Mesodermal cell (in vitro differentiated cells): Measurements from ENCODE around the gene CYS1.

Experiments
- H3K27ac ChIP-seq: 2 replicates; pipeline ENCODE4 v1.7.0; 2013; ENCODE audit warnings: mild to moderate bottlenecking, low read depth, low read length, moderate library complexity; ENCODE audit not compliant: severe bottlenecking
- H3K36me3 ChIP-seq: 2 replicates; pipeline ENCODE4 v1.7.1; 2013; ENCODE audit warnings: mild to moderate bottlenecking, low read length, moderate library complexity; ENCODE audit not compliant: control insufficient read depth, insufficient read depth
- H3K4me1 ChIP-seq: one replicate; pipeline ENCODE4 v1.7.1; 2013; ENCODE audit warnings: mild to moderate bottlenecking, low read length; ENCODE audit not compliant: insufficient read depth, control insufficient read depth, poor library complexity, severe bottlenecking
- H3K4me3 ChIP-seq: 2 replicates; pipeline ENCODE4 v1.7.0; 2013; ENCODE audit warnings: low read length, control low read depth, mild to moderate bottlenecking; ENCODE audit not compliant: insufficient read depth, poor library complexity, severe bottlenecking; ENCODE audit errors: extremely low read depth
- H3K9me3 ChIP-seq: 2 replicates; pipeline ENCODE4 v1.7.1; 2013; ENCODE audit warnings: mild to moderate bottlenecking, low read length, moderate library complexity; ENCODE audit not compliant: control insufficient read depth
- WGBS, 2 experiments: methylation state at CpG; one replicate each; pipeline ENCODE4 v1.1.5; 2013; ENCODE audit warnings: missing lambda C conversion rate in 2 of 2; ENCODE audit not compliant: insufficient coverage in 2 of 2; 5-methylcytosine and 5-hydroxymethylcytosine counted together

Gene CYS1

GRCh38 chr2:10080536-10081304 lies 509 bp upstream of the CYS1 start:
- Histone ChIP-seq H3K4me3 (peak overlapping the region; percentile 22), H3K27ac (no peak overlapping the region)
- WGBS, 2 experiments, result 6 to 7% methylated on average over 20 to 28 of the region's 45 CpGs

GRCh38 chr2:10079266-10079869 lies 843 bp downstream of the CYS1 start:
- peak overlapping the region; percentile 39 for H3K4me3 ChIP-seq

More at GRCh38 chr2:10080536-10081304, 509 bp upstream of the CYS1 start:
- H3K9me3 ChIP-seq, result no peaks in the 10 kb centered on the region
- H3K4me1 ChIP-seq, result peaks cover 4% of the 10 kb centered on the region
- H3K36me3 ChIP-seq, result no peaks in the 10 kb centered on the region

DNA sequence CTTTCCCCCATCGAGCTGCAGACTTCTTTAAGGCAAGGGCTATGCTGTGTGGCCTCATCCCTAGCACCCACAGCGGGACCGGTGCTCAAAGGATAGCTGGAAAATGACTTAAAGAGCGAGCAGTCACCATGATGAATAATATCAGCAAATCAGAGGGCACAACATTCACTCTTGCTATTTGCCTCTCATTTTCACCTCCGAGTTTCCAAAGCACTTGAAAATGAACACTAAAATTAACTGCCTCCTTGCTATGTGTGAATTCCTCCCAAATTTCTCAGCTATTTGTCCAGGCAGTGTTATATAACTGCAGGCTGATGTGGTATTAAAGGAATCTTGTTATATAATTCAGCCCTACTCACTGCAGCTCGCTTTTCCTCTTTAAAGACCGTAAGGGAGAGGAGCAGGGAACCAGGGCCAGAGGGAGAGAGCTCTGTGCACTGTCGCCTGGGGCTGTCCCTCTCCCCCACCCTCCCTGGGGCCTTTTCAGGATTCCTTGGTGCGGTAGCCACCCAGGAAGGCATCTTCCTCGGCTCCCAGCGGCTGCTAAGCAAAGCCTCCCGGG lies 1.4 kb downstream of the CYS1 start:
- Histone ChIP-seq H3K9me3 (no peaks in the 10 kb centered on the region), H3K4me1 (peaks cover 4% of the 10 kb centered on the region), H3K36me3 (no peaks in the 10 kb centered on the region), H3K4me3 (peak overlapping the region; percentile 39), H3K27ac (no peak overlapping the region)
- WGBS, 2 experiments, result 37 to 46% methylated on average over 7 to 9 of the region's 12 CpGs

More at GRCh38 chr2:10079266-10079869, 843 bp downstream of the CYS1 start:
- Histone ChIP-seq H3K4me1 (peaks cover 4% of the 10 kb centered on the region), H3K36me3 (no peaks in the 10 kb centered on the region), H3K27ac (no peak overlapping the region), H3K9me3 (no peaks in the 10 kb centered on the region)
- 4 to 8% methylated on average over 37 to 44 of the region's 53 CpGs for WGBS, 2 experiments

DNA sequence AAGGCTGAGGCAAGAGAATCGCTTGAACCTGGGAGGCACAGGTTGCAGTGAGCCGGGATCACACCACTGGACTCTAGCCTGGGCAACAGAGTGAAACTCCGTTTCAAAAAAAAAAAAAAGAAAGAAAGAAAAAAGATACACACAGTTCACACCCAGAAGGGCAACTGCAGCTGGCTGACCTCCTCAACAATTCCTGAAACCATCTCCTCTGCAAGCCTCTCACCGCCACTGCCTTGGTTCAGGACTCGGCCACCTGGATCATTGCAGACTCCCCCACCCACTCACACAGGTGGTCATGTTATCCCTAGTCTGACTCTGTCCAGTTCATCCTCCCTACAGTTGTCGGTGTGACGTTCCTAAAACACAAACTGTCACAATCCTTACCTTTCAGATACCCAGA lies 2.2 kb downstream of the CYS1 start:
- Histone ChIP-seq H3K9me3 (no peaks in the 10 kb centered on the region), H3K27ac (no peak overlapping the region), H3K4me1 (peaks cover 4% of the 10 kb centered on the region), H3K4me3 (no peak overlapping the region), H3K36me3 (no peaks in the 10 kb centered on the region)
- 96 to 98% methylated on average over 4 to 6 of the region's 7 CpGs for WGBS, 2 experiments

DNA sequence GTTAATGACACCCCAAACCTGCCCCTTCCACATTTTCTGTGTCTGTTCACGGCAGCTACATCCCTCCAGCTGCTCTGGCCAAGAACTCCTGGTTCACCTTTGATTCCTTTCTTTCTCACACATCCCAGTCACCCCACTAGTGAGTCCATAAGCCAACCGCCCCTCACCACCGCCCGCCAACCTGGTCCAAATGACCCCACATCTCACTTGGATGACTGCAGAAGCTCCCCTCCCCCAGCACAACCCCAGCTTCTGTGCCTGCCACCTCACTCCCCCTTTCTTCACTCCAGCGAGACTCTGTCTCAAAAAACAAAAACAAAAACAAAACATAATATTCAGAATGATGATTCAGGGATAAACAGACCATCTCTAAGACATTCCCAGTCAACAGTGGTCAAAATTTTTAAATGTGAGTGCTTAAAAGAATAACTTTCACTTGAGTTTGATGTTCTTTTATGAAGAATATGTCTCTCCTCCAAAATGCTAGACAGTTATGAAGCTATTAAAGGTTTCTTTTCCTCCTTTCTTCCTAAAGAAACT lies 3.2 kb downstream of the CYS1 start:
- Histone ChIP-seq H3K9me3 (no peaks in the 10 kb centered on the region), H3K4me3 (no peak overlapping the region), H3K4me1 (peaks cover 4% of the 10 kb centered on the region), H3K36me3 (no peaks in the 10 kb centered on the region), H3K27ac (no peak overlapping the region)
- 92 to 98% methylated on average over 3 to 4 of the region's 5 CpGs for WGBS, 2 experiments

GRCh38 chr2:10076511-10076910 lies 3.7 kb downstream of the CYS1 start:
- H3K27ac ChIP-seq, result no peak overlapping the region
- H3K4me3 ChIP-seq, result no peak overlapping the region
- no peaks in the 10 kb centered on the region for H3K9me3 ChIP-seq
- 86 to 92% methylated on average over 11 to 13 of the region's 13 CpGs for WGBS, 2 experiments
- H3K4me1 ChIP-seq, result peaks cover 4% of the 10 kb centered on the region
- H3K36me3 ChIP-seq, result no peaks in the 10 kb centered on the region

GRCh38 chr2:10075571-10076209 lies 4.5 kb downstream of the CYS1 start:
- no peak overlapping the region for H3K27ac ChIP-seq
- H3K4me3 ChIP-seq, result no peak overlapping the region
- no peaks in the 10 kb centered on the region for H3K9me3 ChIP-seq
- WGBS, 2 experiments, result 84 to 94% methylated on average over 4 to 7 of the region's 9 CpGs
- H3K36me3 ChIP-seq, result no peaks in the 10 kb centered on the region
- H3K4me1 ChIP-seq, result no peaks in the 10 kb centered on the region

DNA sequence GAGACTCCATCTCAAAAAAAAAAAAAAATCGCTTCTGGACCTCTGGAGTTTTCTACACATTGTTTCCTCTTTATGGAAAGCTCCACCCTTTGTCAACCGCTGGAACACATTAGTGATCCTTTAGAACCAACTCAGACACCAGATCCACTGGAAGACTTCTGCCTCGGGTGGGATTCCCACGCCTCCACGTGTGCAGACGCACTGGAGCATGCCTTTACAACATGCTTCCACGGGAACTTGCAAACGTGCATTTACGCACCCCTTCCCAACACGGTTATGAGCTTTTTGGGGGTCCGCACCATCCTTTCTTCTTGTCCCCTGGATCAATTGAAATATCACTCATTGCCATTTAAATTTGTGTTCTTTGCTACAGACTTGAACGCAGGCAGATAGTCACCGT lies 5.1 kb downstream of the CYS1 start:
- Histone ChIP-seq H3K4me3 (no peak overlapping the region), H3K36me3 (no peaks in the 10 kb centered on the region), H3K27ac (no peak overlapping the region), H3K9me3 (no peaks in the 10 kb centered on the region), H3K4me1 (no peaks in the 10 kb centered on the region)
- WGBS, 2 experiments, result 83 to 84% methylated on average over 13 of the region's 13 CpGs

- 67 to 70% methylated on average over 6 to 8 of the region's 8 CpGs for WGBS, 2 experiments
Measured at GRCh38 chr2:10073706-10074105, 6.5 kb downstream of the CYS1 start.

DNA sequence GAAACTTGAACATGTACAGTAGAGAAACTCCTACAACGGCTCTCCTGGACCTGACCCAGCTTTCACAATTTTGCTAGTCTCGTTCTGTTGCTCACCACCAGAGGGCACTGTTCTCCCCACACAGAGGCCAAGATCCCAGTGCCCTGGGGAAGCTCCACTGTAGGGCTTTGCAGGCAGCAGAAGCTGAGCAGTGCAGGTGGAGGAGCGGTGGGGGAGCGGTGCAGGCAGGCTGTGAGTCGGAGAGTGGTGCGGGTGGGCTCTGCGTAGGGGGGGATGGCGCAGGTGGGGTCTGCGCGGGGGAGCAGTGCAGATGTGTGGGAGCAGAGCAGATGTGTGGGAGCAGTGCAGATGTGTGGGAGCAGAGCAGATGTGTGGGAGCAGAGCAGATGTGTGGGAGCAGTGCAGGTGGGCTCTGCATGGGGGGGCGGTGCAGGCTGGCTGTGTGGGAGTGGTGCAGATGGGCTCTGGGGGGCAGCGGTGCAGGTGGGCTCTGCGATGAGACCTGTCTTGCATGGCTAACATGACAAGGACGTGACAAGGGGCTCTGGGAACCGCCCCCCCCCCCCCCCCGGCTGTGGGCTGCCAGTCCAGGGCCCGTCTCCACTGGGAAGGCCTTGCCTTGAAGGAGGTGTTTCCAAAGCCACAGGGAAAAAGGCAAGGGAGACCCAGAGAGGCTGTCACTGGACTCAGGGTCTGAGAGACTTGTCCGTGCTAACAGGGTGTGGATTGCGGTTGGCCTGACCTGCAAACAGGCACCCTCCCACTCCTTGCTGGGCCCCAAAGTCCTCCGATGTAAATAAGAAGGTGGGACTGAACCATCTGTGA lies 7.3 kb downstream of the CYS1 start:
- no peaks in the 10 kb centered on the region for H3K9me3 ChIP-seq
- H3K27ac ChIP-seq, result no peak overlapping the region
- H3K4me1 ChIP-seq, result no peaks in the 10 kb centered on the region
- no peaks in the 10 kb centered on the region for H3K36me3 ChIP-seq
- no peak overlapping the region for H3K4me3 ChIP-seq
- WGBS, 2 experiments, result 36 to 62% methylated on average over 9 to 14 of the region's 20 CpGs

More at GRCh38 chr2:10073706-10074105, 6.5 kb downstream of the CYS1 start:
- Histone ChIP-seq H3K36me3 (no peaks in the 10 kb centered on the region), H3K9me3 (no peaks in the 10 kb centered on the region), H3K4me3 (no peak overlapping the region), H3K4me1 (no peaks in the 10 kb centered on the region), H3K27ac (no peak overlapping the region)
